ENCODE data around the gene ACSF2.
"Not testable (repeated sequence)": the region's sequence is repeated elsewhere in the genome, so short reads cannot be mapped to it uniquely, and the experiment has no call there.

Gene ACSF2

GRCh38 chr17:50470426-50470825, 44.4 kb downstream of the ACSF2 start:
- no peak for DNase-seq (ENCODE audit: low read depth)
- H3K4me3 ChIP-seq (ENCODE audit: low read length): no peak overlapping the region
- TF ChIP-seq CTCF (conservative IDR thresholded peaks at IDR 0.05; ENCODE audit: low read depth, low read length): no peak

DNA sequence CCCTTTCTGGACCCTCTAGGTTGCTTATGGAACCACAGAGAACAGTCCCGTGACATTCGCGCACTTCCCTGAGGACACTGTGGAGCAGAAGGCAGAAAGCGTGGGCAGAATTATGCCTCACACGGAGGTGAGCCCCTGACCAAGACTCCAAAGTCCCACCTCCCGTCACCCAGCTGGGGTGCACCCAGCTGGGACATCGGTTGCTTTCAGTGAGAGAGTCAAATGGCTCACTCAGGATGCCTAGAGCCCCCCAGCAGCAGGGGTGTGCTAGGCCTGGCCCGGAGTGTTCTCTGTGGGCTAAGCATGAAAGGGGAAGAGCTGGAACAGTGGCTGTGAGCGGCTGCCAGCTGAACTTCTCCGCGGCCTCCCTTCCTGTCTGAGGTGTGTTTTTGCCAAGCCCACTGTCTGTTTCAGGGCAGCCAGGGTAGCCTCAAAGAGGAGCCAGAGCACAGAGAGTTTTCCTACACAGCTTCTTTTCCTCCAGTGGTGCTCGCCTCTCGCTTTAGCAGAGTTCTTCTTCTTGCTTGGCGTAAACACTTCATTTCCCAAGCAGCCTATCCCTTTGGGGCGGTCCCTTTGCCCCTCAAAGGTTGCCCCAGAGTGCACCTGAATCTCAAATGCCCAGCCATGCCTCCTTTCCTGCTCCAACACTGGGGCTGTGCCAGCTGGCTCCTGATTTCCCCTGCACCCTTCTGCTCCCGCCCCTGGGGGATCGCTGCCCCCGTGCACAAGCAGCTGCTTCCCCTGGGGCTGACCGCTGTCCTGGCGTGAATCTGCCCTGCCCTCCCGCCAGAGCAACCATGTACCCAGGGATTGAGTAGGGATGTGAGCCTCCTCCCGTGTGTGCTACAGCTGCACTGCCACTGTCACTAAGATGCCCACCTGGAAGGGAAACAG, 45.2 kb downstream of the ACSF2 start:
- no peak overlapping the region for H3K4me3 ChIP-seq (ENCODE audit: low read length)
- TF ChIP-seq CTCF (conservative IDR thresholded peaks at IDR 0.05; ENCODE audit: low read depth, low read length): no peak
- no peak for DNase-seq (ENCODE audit: low read depth)

DNA sequence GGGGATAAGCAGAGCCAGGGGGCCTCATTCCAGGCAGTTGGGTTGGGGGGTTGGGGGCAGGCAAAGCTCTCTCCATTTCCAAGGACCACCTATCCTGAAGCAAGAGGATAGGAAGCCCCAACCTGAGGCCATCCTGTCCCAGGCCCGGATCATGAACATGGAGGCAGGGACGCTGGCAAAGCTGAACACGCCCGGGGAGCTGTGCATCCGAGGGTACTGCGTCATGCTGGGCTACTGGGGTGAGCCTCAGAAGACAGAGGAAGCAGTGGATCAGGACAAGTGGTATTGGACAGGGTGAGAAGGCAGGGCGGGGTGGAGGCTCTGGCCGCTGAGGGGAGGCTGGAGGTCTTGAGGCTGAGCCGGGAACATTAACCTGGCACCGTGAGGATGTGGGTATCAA, 46.3 kb downstream of the ACSF2 start:
- TF ChIP-seq CTCF (conservative IDR thresholded peaks at IDR 0.05; ENCODE audit: low read depth, low read length): no peak
- DNase-seq (ENCODE audit: low read depth): no peak
- no peak overlapping the region for H3K4me3 ChIP-seq (ENCODE audit: low read length)

- TF ChIP-seq CTCF (conservative IDR thresholded peaks at IDR 0.05; ENCODE audit: low read depth, low read length): peak; percentile 25
- not testable (repeated sequence) for DNase-seq (ENCODE audit: low read depth); H3K4me3 ChIP-seq (ENCODE audit: low read length)
These were observed 46.7 kb downstream of the ACSF2 start for GRCh38 chr17:50472761-50473161.

DNA sequence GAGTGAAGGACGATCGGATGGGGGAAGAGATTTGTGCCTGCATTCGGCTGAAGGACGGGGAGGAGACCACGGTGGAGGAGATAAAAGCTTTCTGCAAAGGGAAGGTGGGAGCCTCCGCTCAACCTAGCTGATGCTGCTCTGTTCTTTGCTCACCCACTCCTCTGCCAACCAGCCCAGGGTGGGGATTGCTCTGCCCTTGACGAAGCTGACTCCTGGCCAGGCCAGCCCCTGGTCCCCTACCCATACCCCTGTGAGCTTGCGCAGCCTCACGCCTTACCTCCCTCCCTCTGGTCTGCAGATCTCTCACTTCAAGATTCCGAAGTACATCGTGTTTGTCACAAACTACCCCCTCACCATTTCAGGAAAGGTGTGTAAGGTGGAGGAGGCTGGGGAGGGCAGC, 47.9 kb downstream of the ACSF2 start:
- TF ChIP-seq CTCF (conservative IDR thresholded peaks at IDR 0.05; ENCODE audit: low read depth, low read length): no peak
- no peak for DNase-seq (ENCODE audit: low read depth)
- H3K4me3 ChIP-seq (ENCODE audit: low read length): no peak overlapping the region

DNA sequence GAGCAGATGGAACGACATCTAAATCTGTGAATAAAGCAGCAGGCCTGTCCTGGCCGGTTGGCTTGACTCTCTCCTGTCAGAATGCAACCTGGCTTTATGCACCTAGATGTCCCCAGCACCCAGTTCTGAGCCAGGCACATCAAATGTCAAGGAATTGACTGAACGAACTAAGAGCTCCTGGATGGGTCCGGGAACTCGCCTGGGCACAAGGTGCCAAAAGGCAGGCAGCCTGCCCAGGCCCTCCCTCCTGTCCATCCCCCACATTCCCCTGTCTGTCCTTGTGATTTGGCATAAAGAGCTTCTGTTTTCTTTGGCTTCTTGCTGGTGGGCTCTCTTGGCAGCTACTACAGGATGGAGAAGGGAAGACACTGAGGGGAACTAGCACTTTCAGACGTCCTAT, 48.5 kb downstream of the ACSF2 start:
- TF ChIP-seq CTCF (conservative IDR thresholded peaks at IDR 0.05; ENCODE audit: low read depth, low read length): no peak
- no peak for DNase-seq (ENCODE audit: low read depth)
- no peak overlapping the region for H3K4me3 ChIP-seq (ENCODE audit: low read length)

DNA sequence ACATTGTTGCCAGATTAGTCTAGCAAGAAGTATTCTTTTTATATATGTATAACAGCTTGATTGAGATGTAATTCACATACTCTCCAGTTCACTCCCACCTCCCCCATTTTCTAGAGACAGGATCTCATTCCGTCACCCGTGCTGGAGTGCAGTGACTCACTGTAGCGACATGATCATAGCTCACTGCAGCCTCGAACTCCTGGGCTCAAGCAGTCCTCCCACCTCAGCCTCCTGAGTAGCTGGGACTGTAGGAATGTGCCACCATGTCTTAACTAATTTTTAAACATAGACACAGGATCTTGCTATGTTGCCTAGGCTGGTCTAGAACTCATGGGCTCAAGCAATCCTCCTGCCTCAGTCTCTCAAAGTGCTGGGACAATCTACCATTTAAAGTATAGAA, 49.3 kb downstream of the ACSF2 start:
- H3K4me3 ChIP-seq (ENCODE audit: low read length): no peak overlapping the region
- DNase-seq (ENCODE audit: low read depth): no peak
- no peak for TF ChIP-seq CTCF (conservative IDR thresholded peaks at IDR 0.05; ENCODE audit: low read depth, low read length)

GRCh38 chr17:50475775-50476544, 49.9 kb downstream of the ACSF2 start:
- DNase-seq (ENCODE audit: low read depth); H3K4me3 ChIP-seq (ENCODE audit: low read length): not testable (repeated sequence)
